ENCODE measurements around the gene ZNF768. TPM values are rescaled to one million over a fixed set of nuclear protein-coding genes. Genes with fewer than 3 reads are reported as not detected.

The ZNF768 gene
- total RNA-seq, 2 experiments from 2014 or later, result 38.3 to 63.7 TPM

- H3K27ac ChIP-seq (ENCODE audit: low read depth, low read length, poor library complexity, severe bottlenecking), result no peak overlapping the region
- CTCF ChIA-PET (ENCODE audit: unreplicated experiment), result no interaction called here
- no peak for TF ChIP-seq EZH2phosphoT487 (IDR thresholded peaks at IDR 0.05; ENCODE audit: borderline replicate concordance, low read depth, low read length)
- no peak for TF ChIP-seq CTCF (conservative IDR thresholded peaks at IDR 0.05; ENCODE audit: low read length)
- DNase-seq (ENCODE audit: low spot score), result no peak
- POLR2A ChIA-PET, result interaction anchor here (0.8 kb wide), 1 partner anchor 28 kb away, joined by 3 read pairs; no protein-coding TSS in a partner anchor
- H4K20me1 ChIP-seq (ENCODE audit: insufficient read depth, low read length), result no peaks in the 10 kb centered on the region
- no TSS peak for BruUV-seq (replicated peaks)
- no peak overlapping the region for H3K4me3 ChIP-seq (ENCODE audit: low read depth, low read length, poor library complexity, severe bottlenecking)
- H3K9me2 ChIP-seq (ENCODE audit: insufficient read depth, low read length), result no peaks in the 10 kb centered on the region
- intact Hi-C loops (cut with micrococcal nuclease; ENCODE audit: unreplicated experiment), result no loop called here
- no peaks in the 10 kb centered on the region for H3K9me3 ChIP-seq (ENCODE audit: low read length)
- H3K79me2 ChIP-seq (ENCODE audit: insufficient read depth, low read depth, low read length), result peaks cover 6% of the 10 kb centered on the region; the same call in 1 of the 2 replicates
- peak overlapping the region; percentile 49; the same call in 1 of the 2 replicates for H2AFZ ChIP-seq (ENCODE audit: low read length)
- no peak overlapping the region for H3K4me2 ChIP-seq (ENCODE audit: low read length)
- no peaks in the 10 kb centered on the region for H3K36me3 ChIP-seq (ENCODE audit: insufficient read depth, low read length)
- H3K4me1 ChIP-seq (ENCODE audit: insufficient read depth, low read length, poor library complexity, severe bottlenecking), result peaks cover 10% of the 10 kb centered on the region
Measured at GRCh38 chr16:30562021-30562420, 35.7 kb upstream of the ZNF768 start.

GRCh38 chr16:30561089-30561816 lies 34.9 kb upstream of the ZNF768 start:
- no peak for DNase-seq (ENCODE audit: low spot score)
- POLR2A ChIA-PET, result interaction anchor here (0.8 kb wide), 1 partner anchor 27 kb away, joined by 3 read pairs; no protein-coding TSS in a partner anchor
- H3K4me2 ChIP-seq (ENCODE audit: low read length), result no peak overlapping the region; the same call in 1 of the 2 replicates
- CTCF ChIA-PET (ENCODE audit: unreplicated experiment), result no interaction called here
- H3K9me2 ChIP-seq (ENCODE audit: insufficient read depth, low read length), result no peaks in the 10 kb centered on the region
- no peaks in the 10 kb centered on the region for H3K9me3 ChIP-seq (ENCODE audit: low read length)
- H3K79me2 ChIP-seq (ENCODE audit: insufficient read depth, low read depth, low read length), result peaks cover 13% of the 10 kb centered on the region; the same call in 1 of the 2 replicates
- no peak overlapping the region for H3K4me3 ChIP-seq (ENCODE audit: low read depth, low read length, poor library complexity, severe bottlenecking)
- peaks cover 11% of the 10 kb centered on the region for H3K4me1 ChIP-seq (ENCODE audit: insufficient read depth, low read length, poor library complexity, severe bottlenecking)
- peak overlapping the region; percentile 49; the same call in 1 of the 2 replicates for H2AFZ ChIP-seq (ENCODE audit: low read length)
- TF ChIP-seq CTCF (conservative IDR thresholded peaks at IDR 0.05; ENCODE audit: low read length) (no peak), EZH2phosphoT487 (IDR thresholded peaks at IDR 0.05; ENCODE audit: borderline replicate concordance, low read depth, low read length) (no peak)
- no TSS peak for BruUV-seq (replicated peaks)
- H3K36me3 ChIP-seq (ENCODE audit: insufficient read depth, low read length), result no peaks in the 10 kb centered on the region; the same call in 1 of the 2 replicates
- no peaks in the 10 kb centered on the region for H4K20me1 ChIP-seq (ENCODE audit: insufficient read depth, low read length)
- H3K27ac ChIP-seq (ENCODE audit: low read depth, low read length, poor library complexity, severe bottlenecking), result no peak overlapping the region
- intact Hi-C loops (cut with micrococcal nuclease; ENCODE audit: unreplicated experiment), result no loop called here

- no peaks in the 10 kb centered on the region for H3K9me3 ChIP-seq (ENCODE audit: low read length)
- no peaks in the 10 kb centered on the region for H3K9me2 ChIP-seq (ENCODE audit: insufficient read depth, low read length)
- CTCF ChIA-PET (ENCODE audit: unreplicated experiment), result no interaction called here
- TF ChIP-seq CTCF (conservative IDR thresholded peaks at IDR 0.05; ENCODE audit: low read length) (no peak), EZH2phosphoT487 (IDR thresholded peaks at IDR 0.05; ENCODE audit: borderline replicate concordance, low read depth, low read length) (no peak)
- H4K20me1 ChIP-seq (ENCODE audit: insufficient read depth, low read length), result no peaks in the 10 kb centered on the region
- peaks cover 7% of the 10 kb centered on the region for H3K36me3 ChIP-seq (ENCODE audit: insufficient read depth, low read length)
- no peak overlapping the region for H3K4me2 ChIP-seq (ENCODE audit: low read length)
- no peak for DNase-seq (ENCODE audit: low spot score)
- H2AFZ ChIP-seq (ENCODE audit: low read length), result no peak overlapping the region
- H3K4me1 ChIP-seq (ENCODE audit: insufficient read depth, low read length, poor library complexity, severe bottlenecking), result peaks cover 11% of the 10 kb centered on the region
- peaks cover 15% of the 10 kb centered on the region; the same call in 1 of the 2 replicates for H3K79me2 ChIP-seq (ENCODE audit: insufficient read depth, low read depth, low read length)
- H3K4me3 ChIP-seq (ENCODE audit: low read depth, low read length, poor library complexity, severe bottlenecking), result no peak overlapping the region
- intact Hi-C loops (cut with micrococcal nuclease; ENCODE audit: unreplicated experiment), result no loop called here
- POLR2A ChIA-PET, result interaction anchor here (1.1 to 2.3 kb wide), 2 partner anchors 86 to 100 kb away, joined by 3 to 6 read pairs; no protein-coding TSS in a partner anchor
- no peak overlapping the region for H3K27ac ChIP-seq (ENCODE audit: low read depth, low read length, poor library complexity, severe bottlenecking)
- no TSS peak for BruUV-seq (replicated peaks)
Measured at GRCh38 chr16:30559690-30560089, 33.3 kb upstream of the ZNF768 start.

Data from OCI-LY7 (cell line).